MM.1S (cell line): ENCODE results near the gene ENTREP1.

ENCODE experiments used
- EZH2 ChIP-seq: fragments of 300-600 bp; sonication (generic); optimal IDR thresholded peaks from 2 replicates; pipeline ENCODE3; 2017; ENCODE audit warnings: low read depth, mild to moderate bottlenecking, antibody characterized with exemption, low read length, mixed read lengths
- EZH2phosphoT487 ChIP-seq: fragments of 300-600 bp; sonication (generic); IDR thresholded peaks from 2 replicates; pipeline ENCODE4 v1.6.1; 2018; ENCODE audit warnings: antibody characterized with exemption, low read length
- TF ChIP-seq, protein P1 (sequence below): fragments of 300-600 bp; sonication (generic); IDR thresholded peaks from 2 replicates; pipeline ENCODE4 v1.5.1; 2016; ENCODE audit warnings: antibody characterized with exemption, low read length, mixed read lengths

DNA sequence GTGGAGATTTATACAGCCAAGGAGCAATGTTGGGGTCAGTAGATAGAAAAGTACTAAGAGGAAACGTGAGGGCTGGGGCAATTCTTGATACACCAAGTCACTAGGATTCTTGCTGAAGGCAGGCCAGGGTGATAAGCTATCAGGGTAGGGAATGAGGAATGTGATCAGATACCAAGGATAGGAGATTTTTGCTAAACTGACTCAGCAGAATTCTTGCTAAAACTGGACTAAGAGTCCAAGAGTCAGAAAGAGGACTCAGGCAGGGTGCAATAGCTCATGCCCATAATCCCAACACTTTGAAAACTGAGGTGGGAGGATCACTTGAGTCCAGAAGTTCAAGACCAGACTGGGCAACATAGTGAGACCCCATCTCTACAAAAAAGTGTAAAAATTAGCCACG lies 71.7 kb downstream of the ENTREP1 start:
- TF ChIP-seq, protein P1, sequence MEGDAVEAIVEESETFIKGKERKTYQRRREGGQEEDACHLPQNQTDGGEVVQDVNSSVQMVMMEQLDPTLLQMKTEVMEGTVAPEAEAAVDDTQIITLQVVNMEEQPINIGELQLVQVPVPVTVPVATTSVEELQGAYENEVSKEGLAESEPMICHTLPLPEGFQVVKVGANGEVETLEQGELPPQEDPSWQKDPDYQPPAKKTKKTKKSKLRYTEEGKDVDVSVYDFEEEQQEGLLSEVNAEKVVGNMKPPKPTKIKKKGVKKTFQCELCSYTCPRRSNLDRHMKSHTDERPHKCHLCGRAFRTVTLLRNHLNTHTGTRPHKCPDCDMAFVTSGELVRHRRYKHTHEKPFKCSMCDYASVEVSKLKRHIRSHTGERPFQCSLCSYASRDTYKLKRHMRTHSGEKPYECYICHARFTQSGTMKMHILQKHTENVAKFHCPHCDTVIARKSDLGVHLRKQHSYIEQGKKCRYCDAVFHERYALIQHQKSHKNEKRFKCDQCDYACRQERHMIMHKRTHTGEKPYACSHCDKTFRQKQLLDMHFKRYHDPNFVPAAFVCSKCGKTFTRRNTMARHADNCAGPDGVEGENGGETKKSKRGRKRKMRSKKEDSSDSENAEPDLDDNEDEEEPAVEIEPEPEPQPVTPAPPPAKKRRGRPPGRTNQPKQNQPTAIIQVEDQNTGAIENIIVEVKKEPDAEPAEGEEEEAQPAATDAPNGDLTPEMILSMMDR, result no peak
- no peak for TF ChIP-seq EZH2
- no peak for TF ChIP-seq EZH2phosphoT487
